ENCODE measurements around the gene GDNF.
"Not testable (repeated sequence)": the region's sequence is repeated elsewhere in the genome, so short reads cannot be mapped to it uniquely, and the experiment has no call there.

GDNF gene

DNA sequence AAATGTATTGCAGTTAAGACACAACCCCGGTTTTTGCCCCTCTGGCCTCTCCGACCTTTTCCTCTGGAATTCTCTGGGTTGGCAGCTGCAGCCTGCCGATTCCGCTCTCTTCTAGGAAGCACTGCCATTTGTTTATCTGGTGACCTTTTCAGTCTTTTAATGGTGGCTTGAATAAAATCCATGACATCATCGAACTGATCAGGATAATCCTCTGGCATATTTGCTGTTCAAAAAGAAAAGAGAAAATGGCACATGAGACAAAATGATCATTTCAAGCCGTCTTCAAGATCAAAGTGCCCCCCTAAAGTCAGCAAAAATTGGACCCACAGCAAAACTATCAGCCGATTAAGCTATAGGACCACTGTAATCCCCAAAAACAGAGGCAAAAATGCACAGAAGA lies 23.9 kb downstream of the GDNF start:
- no peak for DNase-seq

- no peak for DNase-seq
Observed at GRCh38 chr5:37814699-37815098, 25.1 kb downstream of the GDNF start.

DNA sequence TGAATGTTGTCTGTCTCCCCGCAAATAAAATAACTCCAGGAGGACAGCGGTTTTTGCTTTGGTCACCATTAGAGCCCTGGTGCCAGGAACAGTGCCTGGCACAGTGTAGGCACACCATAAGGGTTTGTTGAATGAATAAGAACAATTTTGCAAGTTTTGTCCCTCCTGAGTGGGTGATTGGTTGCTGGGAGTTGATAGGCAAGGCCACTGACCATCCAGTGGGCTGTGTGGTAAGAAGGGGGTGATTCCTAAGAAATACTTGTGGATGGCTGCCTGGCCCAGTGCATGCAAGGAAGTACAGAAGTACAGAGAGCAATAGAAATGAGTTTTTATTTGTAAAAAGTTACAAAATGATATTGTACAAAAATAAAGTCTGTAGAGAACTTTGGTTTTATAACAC lies 27.5 kb downstream of the GDNF start:
- no peak for DNase-seq

DNA sequence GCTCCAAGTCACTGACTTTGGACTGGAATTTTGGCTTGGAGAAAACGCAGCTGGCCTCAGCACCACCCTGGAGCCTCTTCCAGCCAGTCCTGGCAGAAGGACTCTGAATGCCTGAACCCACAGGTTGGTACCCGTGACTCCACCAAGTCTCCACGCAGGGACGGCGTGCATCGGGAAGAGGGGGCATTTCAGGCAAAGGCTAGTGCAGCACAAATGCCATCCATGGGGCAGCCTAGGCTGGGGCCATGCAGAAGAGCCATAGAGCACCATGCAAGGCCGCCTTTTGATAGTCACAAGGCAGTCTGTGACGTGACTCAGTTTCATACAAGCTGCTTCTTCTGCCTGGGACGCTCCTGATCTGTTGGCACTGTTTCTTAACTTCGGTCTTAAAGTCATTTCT lies 28.0 kb downstream of the GDNF start:
- DNase-seq = no peak

- no peak for DNase-seq
Observed at GRCh38 chr5:37810311-37810710, 29.5 kb downstream of the GDNF start.

DNA sequence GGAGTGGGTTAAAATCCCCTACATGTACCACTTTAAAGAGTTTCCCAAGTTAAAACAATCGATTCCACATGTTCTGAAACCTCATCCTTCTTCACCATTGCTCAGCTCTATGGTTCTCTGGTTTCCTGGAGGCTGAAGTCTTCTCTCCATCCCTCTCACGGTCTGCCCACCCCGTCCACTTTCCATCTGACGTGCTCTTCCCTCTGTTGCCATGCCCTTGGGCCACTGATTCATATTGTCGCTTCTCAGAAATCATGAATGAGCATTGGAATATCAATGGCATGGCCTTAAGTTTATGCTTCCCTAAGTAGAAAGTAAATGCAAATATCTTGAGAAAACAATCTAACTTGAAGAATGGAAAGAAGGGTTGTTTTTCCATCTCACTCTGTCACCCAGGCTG lies 30.9 kb downstream of the GDNF start:
- DNase-seq = no peak

DNA sequence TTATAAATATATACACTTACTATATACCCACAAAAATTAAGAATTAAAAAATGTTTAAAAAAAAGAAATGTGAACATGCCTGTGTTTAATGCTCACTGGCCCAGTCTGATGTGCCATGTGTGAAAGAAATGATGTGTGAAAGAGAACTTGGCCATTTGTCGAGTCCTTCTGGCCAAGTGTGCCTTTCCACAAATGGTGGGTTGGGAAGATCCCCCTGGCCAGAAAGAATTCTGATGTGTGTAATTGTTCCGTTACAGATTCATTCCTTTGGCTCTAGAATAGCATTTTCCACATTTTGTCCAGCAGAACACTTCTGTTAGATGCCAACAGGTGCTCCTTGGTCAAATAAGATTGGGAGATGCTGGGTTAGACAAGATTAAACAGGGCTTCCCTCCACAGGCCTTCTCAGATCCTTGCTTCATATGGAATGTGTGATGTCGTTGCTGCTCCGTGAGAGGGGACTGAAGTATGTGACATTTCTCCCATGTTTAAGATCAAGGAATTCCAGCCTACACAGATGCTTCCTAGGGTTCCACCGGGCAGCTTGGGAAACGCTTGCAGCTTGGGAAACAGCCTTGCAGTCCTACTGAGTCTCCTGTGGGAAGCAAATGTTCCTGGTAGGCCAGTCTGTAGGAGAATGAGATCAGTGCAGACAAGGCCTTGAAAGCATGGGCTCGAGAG lies 32.1 kb downstream of the GDNF start:
- no peak for DNase-seq

DNA sequence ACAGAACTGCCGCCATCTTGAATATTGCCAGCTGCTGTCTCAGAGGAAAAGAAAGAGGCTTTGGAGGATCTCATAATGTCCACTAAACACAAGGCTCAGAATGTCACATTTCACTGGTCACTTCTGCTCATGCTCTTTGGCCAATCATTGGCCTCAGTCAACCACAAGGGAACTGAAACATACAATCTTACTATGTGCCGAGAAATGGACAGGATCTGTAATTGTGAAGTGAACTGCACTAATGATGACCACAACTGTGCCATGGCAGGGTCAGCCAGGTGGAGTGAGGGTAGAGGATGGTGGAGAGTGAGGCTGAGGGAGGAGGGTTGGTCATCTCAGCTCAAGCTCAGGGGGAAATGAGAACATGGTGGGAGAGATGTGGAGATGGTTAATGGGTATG lies 32.8 kb downstream of the GDNF start:
- DNase-seq = no peak

DNA sequence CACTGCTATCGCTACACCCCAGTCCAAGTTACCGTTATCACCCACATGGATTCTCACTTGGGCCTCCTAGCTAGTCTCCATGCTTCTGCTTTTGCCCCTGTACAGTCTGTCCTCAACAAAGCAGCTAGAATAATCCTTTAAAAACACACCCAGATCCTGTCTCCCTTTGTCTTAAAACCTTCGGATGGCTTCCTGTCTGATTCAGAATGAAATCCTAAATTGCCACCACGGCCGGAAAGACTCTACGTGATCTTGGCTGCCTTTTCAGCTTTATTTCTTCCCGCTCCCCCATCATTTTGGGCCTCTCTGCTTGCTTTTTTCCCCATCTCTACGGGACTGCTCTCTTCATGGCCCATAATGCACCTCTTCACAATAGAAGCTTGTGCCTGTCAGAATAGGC lies 33.4 kb downstream of the GDNF start:
- no peak for DNase-seq

DNA sequence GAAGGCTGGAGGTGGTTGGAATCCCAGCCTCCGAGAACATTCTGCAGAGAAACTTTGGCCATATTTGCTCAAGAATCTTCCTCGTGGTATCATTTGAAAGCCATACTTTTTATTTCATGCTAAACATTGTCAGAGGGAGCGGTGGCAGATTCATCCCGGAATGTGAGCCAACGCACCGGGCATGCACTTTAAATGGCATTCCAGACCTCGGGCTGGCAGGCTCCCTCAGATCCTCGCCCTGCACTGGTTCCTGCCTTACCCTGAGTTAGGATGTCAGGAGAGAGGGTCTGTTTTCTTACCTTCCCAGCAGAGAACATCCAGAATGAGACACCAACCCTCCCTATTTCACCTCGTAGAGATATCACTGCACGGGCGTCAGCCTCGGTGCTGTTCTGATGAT lies 33.8 kb downstream of the GDNF start:
- DNase-seq = no peak

GRCh38 chr5:37804401-37804800 lies 35.4 kb downstream of the GDNF start:
- DNase-seq = no peak

GRCh38 chr5:37803487-37803886 lies 36.4 kb downstream of the GDNF start:
- no peak for DNase-seq

DNA sequence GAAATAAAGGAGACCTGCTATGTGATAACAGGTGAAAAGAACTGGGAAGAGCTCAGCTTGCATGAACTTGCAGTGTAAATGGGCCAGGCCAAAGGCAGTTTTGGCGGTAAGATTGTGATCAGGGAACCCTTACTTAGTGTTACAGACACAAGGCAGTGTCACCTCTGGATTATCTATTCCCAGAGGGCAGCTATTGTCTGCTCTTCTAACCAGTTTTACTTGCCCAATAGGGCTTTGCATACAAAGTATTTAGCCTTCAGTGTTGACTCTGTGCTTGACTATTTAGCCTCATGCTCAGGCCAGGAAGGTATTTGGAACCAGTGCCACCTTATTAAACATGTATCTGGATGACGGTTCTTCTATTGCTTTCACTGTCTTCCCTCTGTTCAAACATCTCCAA lies 38.3 kb downstream of the GDNF start:
- DNase-seq = no peak

- DNase-seq = no peak
Observed at GRCh38 chr5:37799865-37800421, 39.9 kb downstream of the GDNF start.

DNA sequence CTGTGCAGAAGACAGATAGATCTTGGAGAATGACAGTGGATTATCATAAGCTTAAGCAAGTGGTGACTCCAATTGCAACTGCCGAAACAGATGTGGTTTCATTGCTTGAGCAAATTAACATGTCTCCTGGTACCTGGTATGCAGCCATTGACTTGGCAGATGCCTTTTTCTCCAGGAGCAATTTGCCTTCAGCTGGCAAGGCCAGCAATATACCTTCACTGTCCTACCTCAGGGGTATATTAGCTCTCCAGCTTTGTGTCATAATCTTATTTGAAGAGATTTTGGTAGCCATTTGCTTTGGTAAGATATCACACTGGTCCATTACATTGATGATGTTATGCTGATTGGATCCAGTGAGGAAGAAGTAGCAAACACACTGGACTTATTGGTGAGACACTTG lies 43.4 kb downstream of the GDNF start:
- DNase-seq = not testable (repeated sequence)

GRCh38 chr5:37795292-37795691 lies 44.5 kb downstream of the GDNF start:
- not testable (repeated sequence) for DNase-seq

DNA sequence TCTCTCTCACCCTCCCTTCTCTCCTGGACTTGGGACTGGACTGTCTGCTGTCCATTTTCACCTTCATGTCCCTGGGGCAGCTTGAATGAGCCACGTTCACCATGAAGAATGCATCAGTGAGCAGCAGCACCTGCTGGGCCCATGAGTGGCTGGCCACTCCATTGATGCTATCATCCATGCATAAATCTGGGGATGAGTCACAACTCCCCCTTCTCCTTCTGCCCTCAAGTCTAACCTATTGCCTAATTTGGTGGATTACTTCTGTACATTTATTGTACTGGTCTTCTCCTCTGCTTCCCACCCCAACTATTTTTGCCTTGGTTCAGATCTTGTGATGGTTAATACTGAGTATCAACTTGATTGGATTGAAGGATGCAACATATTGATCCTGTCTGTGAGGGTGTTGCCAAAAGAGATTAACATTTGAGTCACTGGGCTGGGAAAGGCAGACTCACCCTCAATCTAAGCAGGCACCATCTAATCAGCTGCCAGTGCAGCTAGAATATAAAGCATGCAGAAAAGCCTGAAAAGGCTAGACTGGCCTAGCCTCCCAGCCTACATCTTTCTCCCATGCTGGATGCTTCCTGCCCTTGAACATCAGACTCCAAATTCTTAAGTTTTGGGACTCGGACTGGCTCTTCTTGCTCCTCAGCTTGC lies 46.7 kb downstream of the GDNF start:
- no peak for DNase-seq

DNA sequence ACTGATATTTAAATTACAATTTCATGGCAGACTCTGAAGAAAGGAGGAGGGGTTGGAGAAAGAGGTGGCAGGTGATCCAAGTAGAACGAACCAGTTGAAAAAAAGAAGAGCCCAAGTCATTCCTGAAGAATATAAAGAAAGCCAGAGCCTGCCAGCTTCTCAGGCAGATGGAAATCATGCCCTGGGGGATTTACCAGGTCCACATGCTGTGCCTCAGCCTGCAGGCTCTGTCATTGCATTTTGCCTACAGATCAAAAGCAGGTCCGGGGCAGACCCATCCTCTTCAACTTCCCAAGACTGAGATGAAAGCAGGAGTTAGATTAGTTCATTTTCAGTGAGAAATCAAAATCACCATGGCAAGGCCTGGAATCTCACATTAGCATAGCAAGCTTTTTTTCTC lies 48.5 kb downstream of the GDNF start:
- DNase-seq = no peak

GRCh38 chr5:37789991-37790390 lies 49.9 kb downstream of the GDNF start:
- DNase-seq = no peak

DNA sequence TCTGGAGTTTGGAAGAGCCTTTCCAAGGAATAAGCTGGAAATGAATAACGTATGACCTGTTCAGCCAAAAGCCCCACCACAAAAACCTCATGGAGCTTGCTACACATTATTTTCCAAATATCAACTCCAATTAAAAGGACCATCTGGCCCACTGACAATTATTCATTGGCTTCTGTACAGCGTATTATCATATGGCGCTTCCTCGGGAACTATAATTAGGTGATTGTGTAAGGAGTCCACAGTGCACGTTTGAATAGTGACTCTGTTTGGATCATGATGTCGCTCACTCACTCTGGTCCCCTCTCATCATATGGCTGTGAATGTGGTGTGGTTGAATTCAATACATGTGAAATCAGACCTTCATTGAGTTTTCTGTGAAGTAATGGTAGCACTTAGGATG lies 52.1 kb downstream of the GDNF start:
- DNase-seq = no peak

GRCh38 chr5:37786862-37787519 lies 52.9 kb downstream of the GDNF start:
- DNase-seq = no peak

DNA sequence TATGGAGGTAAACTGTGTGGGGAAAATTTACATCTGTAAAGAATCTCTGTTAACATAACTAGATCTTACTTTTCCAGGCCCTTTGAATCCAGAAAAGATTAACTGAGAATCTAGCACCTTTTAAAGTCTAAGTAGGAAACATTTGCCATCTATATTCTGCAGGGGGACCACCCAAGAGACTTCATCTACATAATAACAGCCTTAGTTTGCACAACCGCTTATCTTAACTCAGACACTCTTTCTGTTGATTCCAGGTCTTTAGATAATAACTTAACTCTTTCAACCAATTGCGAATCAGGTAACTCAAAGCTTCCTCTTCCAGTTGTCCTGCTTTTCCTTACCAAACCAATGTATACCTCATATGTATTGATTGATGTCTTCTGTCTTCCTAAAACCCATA lies 53.4 kb downstream of the GDNF start:
- no peak for DNase-seq

GRCh38 chr5:37781409-37781808 lies 58.4 kb downstream of the GDNF start:
- DNase-seq = not testable (repeated sequence)
